ENCODE measurements around the gene GOLGA8B.
A peak's percentile ranks its signal among the peaks of the same experiment; 100 is the strongest.
"Not testable (repeated sequence)": the region's sequence is repeated elsewhere in the genome, so short reads cannot be mapped to it uniquely, and the experiment has no call there.

GOLGA8B gene

GRCh38 chr15:34583399-34584329, at the start of gene GOLGA8B:
Gene GOLGA8B (minus strand): TSS chr15:34583651. CDS start chr15:34535912, 47,739 bp downstream.
- peak; percentile 67 to 72 for DNase-seq

- not testable (repeated sequence) for DNase-seq
Observed at GRCh38 chr15:34633165-34633564, 49.7 kb upstream of the GOLGA8B start.

GRCh38 chr15:34628577-34629152, 45.2 kb upstream of the GOLGA8B start:
- DNase-seq, result no peak

GRCh38 chr15:34625007-34625406, 41.6 kb upstream of the GOLGA8B start:
- DNase-seq, result no peak

- no peak for DNase-seq
Observed at GRCh38 chr15:34621675-34622074, 38.2 kb upstream of the GOLGA8B start.

- DNase-seq, result no peak
Observed at GRCh38 chr15:34620814-34621213, 37.4 kb upstream of the GOLGA8B start.

GRCh38 chr15:34620142-34620541, 36.7 kb upstream of the GOLGA8B start:
- no peak for DNase-seq

- no peak for DNase-seq
Observed at GRCh38 chr15:34619151-34619550, 35.7 kb upstream of the GOLGA8B start.

- DNase-seq, result no peak
Observed at GRCh38 chr15:34618073-34618472, 34.6 kb upstream of the GOLGA8B start.

- DNase-seq, result no peak
Observed at GRCh38 chr15:34616613-34617012, 33.2 kb upstream of the GOLGA8B start.

- no peak for DNase-seq
Observed at GRCh38 chr15:34613997-34614396, 30.5 kb upstream of the GOLGA8B start.

- DNase-seq, result no peak
Observed at GRCh38 chr15:34613301-34613700, 29.9 kb upstream of the GOLGA8B start.

- DNase-seq, result no peak
Observed at GRCh38 chr15:34610354-34610753, 26.9 kb upstream of the GOLGA8B start.

GRCh38 chr15:34609102-34610057, 25.9 kb upstream of the GOLGA8B start:
- DNase-seq, result no peak

- no peak for DNase-seq
Observed at GRCh38 chr15:34608517-34608916, 25.1 kb upstream of the GOLGA8B start.

- DNase-seq, result no peak
Observed at GRCh38 chr15:34607832-34608231, 24.4 kb upstream of the GOLGA8B start.

- DNase-seq, result no peak
Observed at GRCh38 chr15:34606545-34606944, 23.1 kb upstream of the GOLGA8B start.

GRCh38 chr15:34606131-34606530, 22.7 kb upstream of the GOLGA8B start:
- DNase-seq, result no peak

GRCh38 chr15:34603095-34603494, 19.6 kb upstream of the GOLGA8B start:
- DNase-seq, result no peak

GRCh38 chr15:34600923-34601322, 17.5 kb upstream of the GOLGA8B start:
- no peak for DNase-seq

- no peak for DNase-seq
Observed at GRCh38 chr15:34598799-34599585, 15.5 kb upstream of the GOLGA8B start.

- no peak for DNase-seq
Observed at GRCh38 chr15:34597316-34597715, 13.9 kb upstream of the GOLGA8B start.

Data from stimulated activated CD4-positive, alpha-beta T cell treated with anti-CD3 and anti-CD28 coated beads, Interleukin-2, amount 100 ng/mL, for 48 hours (primary cell).